Endothelial cell (in vitro differentiated cells): ENCODE measurements around the gene PCYOX1L. TPM values are rescaled to one million over a fixed set of nuclear protein-coding genes. Genes with fewer than 3 reads are reported as not detected.

ENCODE experiments used
- DNase-seq: peaks from one replicate; pipeline ENCODE4 v3.0.0; 2021; ENCODE audit warnings: low spot score
- H3K27ac Mint-ChIP-seq: one replicate; pipeline ENCODE4 v1.8.0; 2021; ENCODE audit warnings: mixed read lengths, inconsistent platforms; ENCODE audit not compliant: unreplicated experiment
- H3K27me3 Mint-ChIP-seq: one replicate; pipeline ENCODE4 v1.8.0; 2021; ENCODE audit warnings: mild to moderate bottlenecking, moderate library complexity, mixed read lengths, inconsistent platforms; ENCODE audit not compliant: unreplicated experiment
- H3K36me3 Mint-ChIP-seq: one replicate; pipeline ENCODE4 v1.8.0; 2021; ENCODE audit warnings: mild to moderate bottlenecking, low read depth, mixed read lengths, inconsistent platforms; ENCODE audit not compliant: unreplicated experiment
- H3K4me1 Mint-ChIP-seq: one replicate; pipeline ENCODE4 v1.8.0; 2021; ENCODE audit warnings: mild to moderate bottlenecking, mixed read lengths, inconsistent platforms; ENCODE audit not compliant: unreplicated experiment
- H3K4me3 Mint-ChIP-seq: one replicate; pipeline ENCODE4 v1.8.0; 2021; ENCODE audit warnings: mild to moderate bottlenecking, mixed read lengths, inconsistent platforms; ENCODE audit not compliant: unreplicated experiment
- H3K9me3 Mint-ChIP-seq: one replicate; pipeline ENCODE4 v1.8.0; 2021; ENCODE audit warnings: mixed read lengths, inconsistent platforms; ENCODE audit not compliant: unreplicated experiment
- total RNA-seq: library from RNA; stranded (reverse); fragmentation: NEBNext Ultra II Directional; extraction: Animal tissue kit (Norgen Biotek cat#: 25700); gene quantifications from one replicate; pipeline ENCODE4 v1.2.1, GENCODE V29; 2021; ENCODE audit not compliant: unreplicated experiment
- TF ChIP-seq, protein P1 (sequence below): fragments of 200-600 bp; sonication (generic); IDR thresholded peaks from one replicate; pipeline ENCODE4 v1.5.0; 2021; ENCODE audit warnings: antibody characterized with exemption; ENCODE audit not compliant: unreplicated experiment

The PCYOX1L gene
- total RNA-seq, 1 donor from 2014 or later: 18.3 TPM

GRCh38 chr5:149324641-149325040 lies 33.2 kb upstream of the PCYOX1L start:
- TF ChIP-seq, protein P1, sequence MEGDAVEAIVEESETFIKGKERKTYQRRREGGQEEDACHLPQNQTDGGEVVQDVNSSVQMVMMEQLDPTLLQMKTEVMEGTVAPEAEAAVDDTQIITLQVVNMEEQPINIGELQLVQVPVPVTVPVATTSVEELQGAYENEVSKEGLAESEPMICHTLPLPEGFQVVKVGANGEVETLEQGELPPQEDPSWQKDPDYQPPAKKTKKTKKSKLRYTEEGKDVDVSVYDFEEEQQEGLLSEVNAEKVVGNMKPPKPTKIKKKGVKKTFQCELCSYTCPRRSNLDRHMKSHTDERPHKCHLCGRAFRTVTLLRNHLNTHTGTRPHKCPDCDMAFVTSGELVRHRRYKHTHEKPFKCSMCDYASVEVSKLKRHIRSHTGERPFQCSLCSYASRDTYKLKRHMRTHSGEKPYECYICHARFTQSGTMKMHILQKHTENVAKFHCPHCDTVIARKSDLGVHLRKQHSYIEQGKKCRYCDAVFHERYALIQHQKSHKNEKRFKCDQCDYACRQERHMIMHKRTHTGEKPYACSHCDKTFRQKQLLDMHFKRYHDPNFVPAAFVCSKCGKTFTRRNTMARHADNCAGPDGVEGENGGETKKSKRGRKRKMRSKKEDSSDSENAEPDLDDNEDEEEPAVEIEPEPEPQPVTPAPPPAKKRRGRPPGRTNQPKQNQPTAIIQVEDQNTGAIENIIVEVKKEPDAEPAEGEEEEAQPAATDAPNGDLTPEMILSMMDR: no peak
- H3K27ac Mint-ChIP-seq: no peak overlapping the region
- DNase-seq: no peak
- H3K9me3 Mint-ChIP-seq: no peaks in the 10 kb centered on the region
- H3K4me3 Mint-ChIP-seq: no peak overlapping the region
- peaks cover 25% of the 10 kb centered on the region for H3K4me1 Mint-ChIP-seq
- H3K27me3 Mint-ChIP-seq: peaks cover 6% of the 10 kb centered on the region
- peaks cover 53% of the 10 kb centered on the region for H3K36me3 Mint-ChIP-seq

- no peak for DNase-seq
- H3K36me3 Mint-ChIP-seq: peaks cover 53% of the 10 kb centered on the region
- no peak overlapping the region for H3K4me3 Mint-ChIP-seq
- no peaks in the 10 kb centered on the region for H3K9me3 Mint-ChIP-seq
- H3K4me1 Mint-ChIP-seq: peaks cover 21% of the 10 kb centered on the region
- peaks cover 3% of the 10 kb centered on the region for H3K27me3 Mint-ChIP-seq
- H3K27ac Mint-ChIP-seq: no peak overlapping the region
- TF ChIP-seq, protein P1: no peak
Observed at GRCh38 chr5:149325166-149325735, 32.6 kb upstream of the PCYOX1L start.

DNA sequence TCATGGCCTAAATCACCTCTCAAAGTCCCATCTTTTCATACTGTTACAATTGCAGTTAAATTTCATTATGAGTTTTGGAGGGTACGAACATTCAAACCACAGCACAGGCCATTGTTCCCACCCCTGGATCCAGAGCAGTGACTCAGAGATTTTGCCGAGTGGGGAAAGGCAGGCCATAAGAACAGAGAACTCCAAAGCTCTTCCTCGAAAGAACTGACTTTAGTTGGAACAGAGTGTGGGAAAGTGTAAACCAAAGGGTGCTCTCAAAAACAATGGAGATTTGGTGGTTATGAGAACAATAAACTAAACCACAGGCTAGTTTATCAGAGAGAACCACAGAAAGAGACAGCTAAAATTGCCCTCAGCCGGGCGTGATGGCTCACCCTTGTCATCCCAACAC lies 32.0 kb upstream of the PCYOX1L start:
- Mint-ChIP-seq H3K27ac (no peak overlapping the region), H3K4me1 (peaks cover 18% of the 10 kb centered on the region), H3K4me3 (peak overlapping the region; percentile 47), H3K9me3 (no peaks in the 10 kb centered on the region), H3K36me3 (peaks cover 54% of the 10 kb centered on the region), H3K27me3 (no peaks in the 10 kb centered on the region)
- TF ChIP-seq, protein P1: no peak
- DNase-seq: no peak

GRCh38 chr5:149326611-149327010 lies 31.2 kb upstream of the PCYOX1L start:
- Mint-ChIP-seq H3K36me3 (peaks cover 56% of the 10 kb centered on the region), H3K4me1 (peaks cover 19% of the 10 kb centered on the region), H3K4me3 (no peak overlapping the region), H3K9me3 (no peaks in the 10 kb centered on the region), H3K27ac (no peak overlapping the region), H3K27me3 (peaks cover 2% of the 10 kb centered on the region)
- no peak for DNase-seq
- TF ChIP-seq, protein P1: no peak

GRCh38 chr5:149328177-149328576 lies 29.7 kb upstream of the PCYOX1L start:
- Mint-ChIP-seq H3K9me3 (no peaks in the 10 kb centered on the region), H3K27me3 (peaks cover 7% of the 10 kb centered on the region), H3K4me1 (peaks cover 18% of the 10 kb centered on the region), H3K4me3 (no peak overlapping the region), H3K36me3 (peaks cover 58% of the 10 kb centered on the region), H3K27ac (no peak overlapping the region)
- no peak for DNase-seq
- TF ChIP-seq, protein P1: no peak
